Iris pigment epithelial cell (primary cell): ENCODE results near the gene CKS1B.

ENCODE experiments used
- DNase-seq: peaks from one replicate; pipeline ENCODE4 v3.0.0-alpha.2; 2011; ENCODE audit warnings: low read depth

Gene CKS1B

GRCh38 chr1:154945962-154946850 is 28.3 kb upstream of the CKS1B start:
- no peak for DNase-seq

DNA sequence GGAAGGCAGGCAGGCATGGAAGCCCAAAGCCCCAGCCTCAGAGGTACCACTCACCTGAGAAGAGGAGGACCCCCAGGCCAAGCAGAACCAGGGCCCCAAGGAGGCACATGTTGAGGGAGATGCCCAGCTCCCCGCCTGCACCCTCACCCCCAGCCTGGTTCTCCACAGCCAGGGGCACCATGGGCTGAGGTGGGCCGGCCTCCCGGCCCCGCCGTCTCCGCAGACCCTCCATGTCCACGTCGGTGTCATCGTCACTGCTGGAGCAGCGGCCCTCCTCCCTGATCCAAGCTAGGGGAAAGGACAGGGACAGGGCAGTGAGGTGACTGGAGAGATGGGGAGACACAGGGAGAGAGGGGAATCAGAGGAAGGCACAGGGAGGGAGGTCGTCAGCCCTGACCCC is 26.4 kb upstream of the CKS1B start:
- no peak for DNase-seq

GRCh38 chr1:154951901-154952657 is 22.4 kb upstream of the CKS1B start:
- no peak for DNase-seq

GRCh38 chr1:154952664-154953063 is 21.8 kb upstream of the CKS1B start:
- DNase-seq: no peak

GRCh38 chr1:154953611-154954038 is 20.9 kb upstream of the CKS1B start:
- no peak for DNase-seq

GRCh38 chr1:154954541-154954940 is 19.9 kb upstream of the CKS1B start:
- DNase-seq: no peak

- peak; percentile 89 for DNase-seq
These were observed 19.3 kb upstream of the CKS1B start for GRCh38 chr1:154955039-154955717.

GRCh38 chr1:154955718-154956543 is 18.6 kb upstream of the CKS1B start, which contains the start of gene PBXIP1:
PBXIP1 (minus strand) TSS chr1:154956099; CDS start chr1:154953721, 2,378 bp downstream.
- DNase-seq: peak; percentile 87

DNA sequence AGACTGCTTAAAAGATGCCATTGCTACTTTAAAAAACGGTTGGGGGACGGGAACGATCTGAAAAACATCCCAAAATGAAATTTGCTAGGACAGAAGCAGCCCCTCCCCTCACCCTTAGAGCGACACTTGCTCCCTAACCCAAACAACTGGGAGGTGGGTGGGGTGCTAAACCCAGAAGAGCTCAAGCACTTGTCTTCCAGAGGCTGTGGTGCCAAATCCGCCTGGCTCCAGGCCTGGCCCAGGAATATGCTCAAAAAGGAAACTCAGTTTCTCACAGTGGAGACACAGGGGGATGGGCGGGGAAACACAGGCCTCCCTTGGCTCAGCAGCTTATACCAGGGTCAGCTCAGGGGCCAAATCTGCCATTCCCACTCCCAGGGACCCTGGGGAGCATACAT is 17.9 kb upstream of the CKS1B start:
- DNase-seq: peak; percentile 18

DNA sequence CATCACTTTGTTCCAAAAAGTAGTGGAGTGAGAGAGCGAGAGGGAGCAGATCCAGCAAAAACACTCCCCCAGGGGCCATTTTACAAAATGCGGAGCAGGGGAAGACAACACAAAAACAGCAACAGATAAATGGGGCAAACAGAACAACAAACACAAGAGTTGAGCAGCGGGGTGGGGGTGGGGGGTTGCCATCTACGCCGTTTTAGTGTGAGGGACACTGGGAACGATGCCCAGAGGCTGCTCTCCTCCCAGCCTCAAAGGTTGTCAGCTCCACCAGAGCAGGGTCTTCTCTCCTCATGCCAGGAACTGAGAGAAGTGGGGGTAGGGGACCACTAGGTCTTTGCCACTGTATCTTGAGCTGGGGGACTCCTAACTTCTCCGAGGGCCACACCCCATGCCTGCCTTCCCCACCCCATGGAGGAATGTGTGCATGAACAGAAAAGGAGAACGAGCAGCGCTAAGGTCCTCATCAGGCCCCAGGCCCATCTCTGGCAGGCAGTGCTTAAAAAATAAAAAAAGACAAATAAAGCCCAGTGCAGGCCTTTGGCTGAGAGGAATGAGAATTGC is 17.3 kb upstream of the CKS1B start:
- no peak for DNase-seq

GRCh38 chr1:154958036-154958435 is 16.4 kb upstream of the CKS1B start:
- no peak for DNase-seq

GRCh38 chr1:154958681-154959425 is 15.6 kb upstream of the CKS1B start:
- no peak for DNase-seq

DNA sequence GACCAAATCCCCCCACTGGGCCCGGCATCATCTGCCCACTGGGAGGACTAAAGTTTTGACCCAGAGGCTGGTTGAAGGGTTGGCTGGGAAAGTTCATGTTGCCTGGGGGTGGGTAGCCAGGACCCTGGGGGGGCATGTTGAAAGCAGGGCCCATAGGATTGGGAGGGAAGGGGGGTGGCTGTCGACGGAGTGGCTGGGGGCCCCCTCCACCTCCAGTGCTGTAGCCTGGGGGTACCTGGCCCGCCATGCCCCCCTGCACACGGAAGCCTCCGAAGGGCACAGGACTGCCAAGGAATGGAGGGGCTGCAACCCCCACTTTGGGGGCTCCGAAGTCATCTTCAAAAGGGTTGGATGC is 15.1 kb upstream of the CKS1B start:
- DNase-seq: no peak

- no peak for DNase-seq
These were observed 13.9 kb upstream of the CKS1B start for GRCh38 chr1:154960446-154961136.

GRCh38 chr1:154961207-154962155 is 13.0 kb upstream of the CKS1B start, which contains the start of gene PYGO2:
PYGO2 (minus strand) TSS chr1:154961782; CDS start chr1:154961576, 206 bp downstream.
- peak; percentile 78 for DNase-seq

GRCh38 chr1:154962156-154962749 is 12.2 kb upstream of the CKS1B start:
- peak; percentile 29 for DNase-seq

GRCh38 chr1:154962795-154963330 is 11.6 kb upstream of the CKS1B start:
- DNase-seq: no peak

DNA sequence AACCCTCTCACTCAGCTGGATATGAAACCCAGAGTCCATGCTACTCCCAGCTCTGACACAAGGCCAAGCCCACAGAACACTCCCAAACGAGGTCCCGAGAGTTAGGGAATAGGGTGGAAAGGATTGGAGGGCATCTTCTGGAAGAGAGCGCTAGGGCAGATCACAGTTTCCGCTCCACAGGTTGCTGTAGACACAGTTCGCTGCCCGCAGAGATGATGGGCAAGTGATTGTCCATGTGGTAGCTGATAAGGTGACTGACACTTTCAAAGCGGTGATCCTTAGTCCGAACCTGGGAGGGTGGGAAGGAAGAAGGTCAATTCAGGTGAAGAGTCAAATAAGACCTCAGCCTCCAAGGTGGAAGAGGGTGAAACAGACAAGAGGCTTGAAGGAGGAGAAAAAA is 10.8 kb upstream of the CKS1B start:
- DNase-seq: no peak
